NCI-H524 (cell line): ENCODE data around the gene SLC1A2.

Experiments used
- DNase-seq, 2 experiments: peaks; one replicate each; lab custom pipeline; 2025; lab: John Stamatoyannopoulos, UW

Gene SLC1A2

DNA sequence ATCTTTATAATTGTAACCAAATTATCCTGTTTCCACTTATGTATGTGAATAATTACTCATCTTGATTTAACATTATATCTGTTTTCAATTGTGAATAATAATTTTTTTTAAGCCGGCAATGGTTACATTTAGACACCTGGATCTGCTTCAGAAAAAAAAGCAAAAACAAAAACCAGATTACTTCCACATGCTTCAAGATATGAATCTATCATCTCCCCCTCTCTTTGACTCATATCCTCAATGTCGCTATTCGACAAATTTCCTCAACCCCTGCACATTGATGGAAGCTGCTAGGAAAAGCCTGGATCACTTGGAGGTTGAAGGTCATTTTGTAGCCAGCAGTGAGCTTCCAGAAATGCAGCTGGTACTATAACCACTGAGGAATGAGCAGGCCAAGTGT, 42.7 kb downstream of the SLC1A2 start:
- DNase-seq, result no peak

GRCh38 chr11:35376118-35376510, 43.2 kb downstream of the SLC1A2 start:
- no peak for DNase-seq

DNA sequence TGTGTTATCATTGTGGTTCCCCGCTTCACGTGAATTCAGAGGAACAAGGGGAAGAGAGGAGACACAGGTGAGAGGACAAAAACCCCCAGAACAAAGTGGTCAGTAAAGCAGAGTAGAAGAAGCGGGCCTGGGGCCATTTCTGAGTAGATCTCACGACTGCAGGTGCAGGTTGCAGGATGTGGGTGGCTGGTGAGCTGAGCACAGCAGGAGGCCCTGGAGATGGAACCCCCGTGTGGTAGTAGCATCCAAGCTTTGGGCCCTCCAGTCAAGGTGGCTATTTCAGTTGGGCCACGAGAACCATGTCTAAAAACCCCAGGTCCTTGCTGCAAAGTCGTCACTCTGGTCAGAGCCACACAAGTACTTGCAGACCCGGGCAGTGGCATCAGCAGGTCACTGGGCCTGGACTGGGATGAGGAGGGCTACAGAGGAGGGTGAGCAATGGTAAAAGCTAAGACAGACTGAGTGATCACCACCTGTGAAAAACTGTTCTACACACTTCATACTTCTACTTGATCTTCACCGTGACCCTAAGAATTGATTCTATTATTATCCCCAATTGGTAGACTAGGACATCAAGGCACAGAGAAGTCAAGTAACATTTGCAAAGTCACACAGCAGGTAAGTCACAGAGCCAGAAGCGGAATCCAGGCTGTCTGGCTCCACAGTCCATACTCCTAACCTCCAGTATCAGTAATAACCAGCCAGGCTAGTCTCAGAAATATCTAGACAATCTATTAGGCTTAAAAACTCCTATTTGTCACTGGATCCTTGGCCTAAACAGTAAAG, 43.8 kb downstream of the SLC1A2 start:
- no peak for DNase-seq

DNA sequence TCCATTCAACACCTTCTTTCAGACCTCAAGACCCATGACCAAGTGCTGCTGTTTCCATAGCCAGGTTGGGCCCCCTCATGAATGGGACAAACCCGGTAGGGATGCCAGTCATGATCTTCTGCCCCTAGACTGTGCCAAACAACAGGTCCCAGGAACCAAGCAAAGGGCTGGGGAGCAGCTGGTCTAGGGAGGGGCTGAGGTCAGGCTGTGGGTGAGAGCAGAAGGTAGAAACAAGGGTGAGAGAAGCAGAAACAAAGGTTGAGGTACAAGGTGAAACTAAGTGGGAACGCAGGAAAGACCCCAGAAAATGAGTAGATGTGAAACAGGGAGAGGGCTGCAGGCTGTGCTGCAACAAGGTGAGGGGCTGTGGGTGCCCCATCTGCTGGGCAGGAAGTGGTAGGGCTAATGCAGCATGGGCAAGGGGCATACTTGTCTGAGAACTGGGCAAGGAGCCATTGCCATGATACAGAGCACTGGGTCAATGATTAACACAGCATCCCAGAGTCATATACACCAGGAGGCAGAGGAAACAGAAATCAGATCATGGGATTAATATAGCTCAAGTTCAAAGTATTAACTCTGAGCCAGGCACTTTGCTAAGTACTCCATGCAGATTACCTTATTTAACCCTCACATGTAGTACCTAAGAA, 45.9 kb downstream of the SLC1A2 start:
- peak; percentile 63 to 88 for DNase-seq

- DNase-seq, result peak in 1 of 2 experiments; percentile 6
Observed at GRCh38 chr11:35372565-35373283, 46.6 kb downstream of the SLC1A2 start.

GRCh38 chr11:35367491-35367890, 51.9 kb downstream of the SLC1A2 start:
- DNase-seq, result no peak

DNA sequence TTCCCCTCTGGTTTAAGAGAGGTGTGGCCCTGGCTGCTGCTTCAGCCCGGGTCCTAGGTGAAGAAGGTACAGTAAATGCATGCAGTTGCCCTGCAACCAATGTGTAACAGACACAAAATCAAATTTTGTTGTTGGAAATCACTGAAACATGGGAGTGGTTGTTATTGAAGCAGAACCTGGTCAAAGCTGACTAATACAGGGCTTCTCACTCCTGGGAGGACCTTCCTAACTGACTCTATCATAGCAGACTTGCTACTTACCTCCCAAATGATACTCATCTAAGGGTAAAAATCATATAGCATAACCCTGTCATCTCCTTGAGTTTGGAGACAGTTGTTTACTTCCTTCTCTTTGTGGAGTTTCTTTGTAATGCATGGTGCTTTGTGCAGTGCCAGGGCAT, 52.6 kb downstream of the SLC1A2 start:
- DNase-seq, result no peak

DNA sequence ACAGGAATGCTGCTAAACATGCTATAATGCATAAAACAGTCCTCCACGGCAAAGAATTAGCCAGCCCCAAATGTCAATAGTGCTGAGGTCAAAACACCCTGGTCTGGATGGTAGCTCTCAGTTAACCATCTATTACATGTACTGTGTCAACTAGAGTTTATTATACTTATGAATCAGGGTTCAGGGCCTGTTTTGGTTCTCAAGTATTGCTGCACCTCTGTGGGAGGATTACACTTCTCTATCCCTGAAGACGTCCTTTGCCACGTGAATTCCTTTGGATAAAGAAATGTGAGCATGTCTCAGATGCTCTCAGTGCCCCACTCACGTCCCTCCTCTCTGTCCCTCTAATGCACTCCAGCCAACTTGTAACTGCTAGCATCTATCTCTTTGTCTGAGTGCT, 53.4 kb downstream of the SLC1A2 start:
- DNase-seq, result no peak

DNA sequence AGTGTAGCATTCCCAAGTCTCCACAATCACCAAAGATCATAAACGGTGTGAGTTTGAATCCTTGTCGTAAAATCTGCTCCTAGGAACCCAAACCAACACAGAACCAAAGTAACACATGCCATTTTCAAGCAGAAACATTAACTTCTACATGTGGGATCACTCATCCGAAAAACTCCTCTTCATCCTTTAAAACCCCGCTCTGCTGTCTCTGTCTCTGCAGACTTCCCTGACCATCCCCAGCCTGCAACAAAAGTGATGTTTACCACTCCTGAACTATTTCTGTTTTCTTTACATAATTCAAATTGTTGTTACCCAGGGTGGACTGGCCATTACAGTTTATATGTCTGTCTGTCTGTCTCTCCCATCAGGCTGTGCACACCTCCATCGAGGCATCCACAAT, 54.0 kb downstream of the SLC1A2 start:
- no peak for DNase-seq

DNA sequence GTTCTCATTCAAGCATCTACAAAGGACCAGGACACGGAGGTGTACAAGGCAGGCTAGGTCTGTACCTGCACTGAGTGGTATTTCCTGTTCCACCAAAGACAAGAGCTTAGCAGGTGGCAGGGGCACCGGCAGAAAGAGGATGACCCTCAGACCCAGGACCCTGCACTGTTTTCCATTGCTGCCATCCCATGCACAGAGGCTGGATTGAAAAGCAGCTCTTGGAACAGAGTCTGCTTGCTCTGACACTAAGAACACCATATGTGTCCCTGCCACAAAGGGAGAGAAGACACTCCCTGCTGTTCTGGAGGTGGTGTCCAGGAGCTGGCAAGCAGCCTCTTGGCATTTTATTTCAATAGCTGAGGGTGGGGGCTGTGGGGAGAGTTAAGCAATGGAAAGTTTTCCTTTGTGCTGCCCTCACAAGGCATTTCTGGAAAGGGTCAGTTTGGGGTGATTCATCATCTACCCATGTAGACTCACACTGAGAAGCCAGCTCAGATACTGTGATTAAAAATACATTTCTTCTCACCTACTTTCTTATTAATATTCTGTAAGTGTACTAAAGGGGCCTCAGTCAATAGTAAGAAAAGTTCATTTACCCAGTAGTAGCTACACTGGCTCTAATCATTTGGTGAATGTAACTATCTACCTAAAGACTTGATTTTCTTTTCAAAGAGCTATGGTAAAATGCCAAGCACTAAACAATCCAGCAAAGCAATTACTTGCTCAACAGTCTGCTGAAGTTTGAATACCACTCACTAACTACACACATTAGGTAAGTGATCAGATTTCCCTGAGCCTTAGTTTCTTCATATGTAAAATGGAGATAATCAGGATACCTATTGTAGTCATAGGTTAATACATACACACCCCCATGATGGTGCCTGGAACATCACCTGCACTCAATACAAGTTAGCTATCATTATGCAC, 55.2 kb downstream of the SLC1A2 start:
- no peak for DNase-seq

DNA sequence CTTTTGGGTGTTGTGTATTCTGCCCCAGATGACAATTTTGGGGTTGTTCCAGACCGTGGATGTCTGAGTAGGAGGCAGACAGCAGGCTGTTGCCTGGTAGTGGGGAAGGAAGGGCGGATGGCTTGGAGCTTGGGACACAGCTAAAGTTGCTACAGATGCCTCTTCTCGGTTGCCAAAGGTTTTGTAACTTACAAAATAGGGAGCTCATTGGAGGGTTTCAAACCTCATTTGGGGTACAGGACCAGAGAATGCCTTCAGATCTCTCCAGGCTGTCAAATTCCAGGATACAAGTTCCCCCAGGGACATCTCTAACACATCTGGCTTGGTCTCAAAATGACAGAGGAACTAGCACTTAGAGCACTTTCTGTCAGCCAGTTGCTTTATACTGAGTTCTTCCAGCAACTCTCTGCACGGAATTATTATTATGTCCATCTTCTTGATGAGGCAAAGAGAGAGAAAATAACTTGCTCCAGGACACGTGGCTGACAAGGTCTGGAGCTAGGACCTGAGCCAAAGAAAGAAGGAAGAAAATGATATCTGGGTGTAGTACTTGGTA, 56.0 kb downstream of the SLC1A2 start:
- no peak for DNase-seq

DNA sequence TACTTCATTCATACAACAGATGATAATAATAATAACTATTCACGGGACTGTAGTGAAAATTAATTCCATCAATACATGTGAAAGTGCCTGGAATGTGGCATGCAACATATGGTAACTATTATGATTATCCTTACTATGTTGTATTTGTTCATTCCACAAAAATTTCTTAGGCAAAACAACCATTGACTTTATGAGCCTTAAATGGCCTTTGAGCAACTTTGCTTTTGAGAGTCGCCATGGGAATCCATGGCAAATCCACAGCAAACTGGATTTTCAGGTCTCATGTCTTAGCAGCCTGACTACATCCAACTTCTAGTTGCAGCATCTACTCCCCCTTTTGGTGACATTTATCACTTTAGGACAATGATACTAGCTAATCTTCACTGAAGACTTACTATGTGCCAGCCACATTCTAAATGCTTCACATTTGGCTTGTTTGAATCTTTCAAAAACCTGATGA, 56.8 kb downstream of the SLC1A2 start:
- DNase-seq, result no peak

DNA sequence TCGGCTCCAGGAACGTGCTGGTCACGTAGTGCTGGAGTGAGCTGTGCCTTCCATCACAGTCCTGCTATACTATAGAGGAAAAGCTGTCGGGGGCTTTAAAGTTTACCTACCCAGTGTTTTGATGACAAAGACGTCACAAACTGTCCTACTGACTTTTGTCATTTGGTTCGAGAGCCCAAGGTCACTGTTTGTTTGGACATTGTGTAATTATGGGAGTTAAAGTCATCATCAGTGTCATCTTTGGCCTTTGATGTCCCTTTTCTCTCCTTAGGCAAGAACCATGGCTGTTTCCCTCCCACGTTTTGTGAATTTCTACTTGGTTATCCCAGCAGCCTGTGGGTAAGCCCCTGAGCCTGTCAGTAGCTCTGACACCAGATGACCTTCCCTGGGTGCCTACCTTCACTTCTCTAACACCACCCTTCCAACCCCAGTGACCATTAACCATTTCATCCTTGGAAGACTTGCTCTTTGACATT, 59.3 kb downstream of the SLC1A2 start:
- DNase-seq, result no peak

- no peak for DNase-seq
Observed at GRCh38 chr11:35359321-35360054, 59.9 kb downstream of the SLC1A2 start.

DNA sequence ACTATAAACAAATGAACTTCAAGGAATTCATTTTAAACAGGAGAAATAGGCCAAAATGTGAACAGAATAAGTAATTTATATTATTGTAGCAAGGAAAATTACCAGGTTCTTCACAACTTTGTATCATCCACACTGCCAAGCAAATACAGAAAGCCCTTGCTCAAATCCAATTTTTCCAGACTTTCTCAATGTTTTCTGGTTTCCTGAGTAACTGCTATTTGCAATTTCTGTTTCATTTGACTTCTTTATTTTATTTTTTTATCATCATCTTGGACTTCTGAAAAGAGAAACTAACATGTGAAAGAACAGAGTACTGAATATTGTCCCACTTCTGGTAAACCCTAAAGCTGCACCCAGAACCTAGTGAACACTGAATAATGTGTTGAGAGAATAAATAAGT, 61.0 kb downstream of the SLC1A2 start:
- no peak for DNase-seq

GRCh38 chr11:35357923-35358322, 61.4 kb downstream of the SLC1A2 start:
- DNase-seq, result no peak

DNA sequence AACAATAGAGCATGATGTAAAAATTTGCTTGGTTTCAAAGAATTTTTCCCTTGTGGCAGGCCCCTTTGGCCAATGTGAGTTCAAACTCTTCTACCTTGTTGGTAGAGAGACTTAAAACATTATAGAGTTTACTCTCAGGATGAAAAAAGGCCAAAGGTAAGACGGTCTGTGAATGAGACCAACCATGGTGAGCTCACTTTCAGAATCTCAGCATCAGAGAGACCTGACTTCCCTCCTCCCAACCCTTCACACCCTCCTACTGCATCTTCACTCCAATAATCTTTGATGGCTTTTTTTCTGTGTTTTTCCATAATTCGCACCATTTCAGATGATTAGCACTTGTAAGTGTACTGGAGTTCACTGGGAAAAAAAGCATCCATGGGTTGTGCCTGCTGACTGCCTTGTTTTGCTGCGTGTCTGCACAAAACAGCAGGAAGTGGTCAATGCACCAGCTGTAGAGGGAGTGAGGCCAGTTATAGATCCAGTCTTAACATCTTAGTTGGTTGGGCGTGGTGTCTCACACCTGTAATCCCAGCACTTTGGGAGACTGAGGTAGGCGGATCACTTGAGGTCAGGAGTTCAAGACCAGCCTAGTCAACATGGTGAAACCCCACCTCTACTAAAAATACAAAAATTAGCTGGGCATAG, 64.1 kb downstream of the SLC1A2 start:
- DNase-seq, result no peak

GRCh38 chr11:35354644-35355043, 64.7 kb downstream of the SLC1A2 start:
- DNase-seq, result no peak

DNA sequence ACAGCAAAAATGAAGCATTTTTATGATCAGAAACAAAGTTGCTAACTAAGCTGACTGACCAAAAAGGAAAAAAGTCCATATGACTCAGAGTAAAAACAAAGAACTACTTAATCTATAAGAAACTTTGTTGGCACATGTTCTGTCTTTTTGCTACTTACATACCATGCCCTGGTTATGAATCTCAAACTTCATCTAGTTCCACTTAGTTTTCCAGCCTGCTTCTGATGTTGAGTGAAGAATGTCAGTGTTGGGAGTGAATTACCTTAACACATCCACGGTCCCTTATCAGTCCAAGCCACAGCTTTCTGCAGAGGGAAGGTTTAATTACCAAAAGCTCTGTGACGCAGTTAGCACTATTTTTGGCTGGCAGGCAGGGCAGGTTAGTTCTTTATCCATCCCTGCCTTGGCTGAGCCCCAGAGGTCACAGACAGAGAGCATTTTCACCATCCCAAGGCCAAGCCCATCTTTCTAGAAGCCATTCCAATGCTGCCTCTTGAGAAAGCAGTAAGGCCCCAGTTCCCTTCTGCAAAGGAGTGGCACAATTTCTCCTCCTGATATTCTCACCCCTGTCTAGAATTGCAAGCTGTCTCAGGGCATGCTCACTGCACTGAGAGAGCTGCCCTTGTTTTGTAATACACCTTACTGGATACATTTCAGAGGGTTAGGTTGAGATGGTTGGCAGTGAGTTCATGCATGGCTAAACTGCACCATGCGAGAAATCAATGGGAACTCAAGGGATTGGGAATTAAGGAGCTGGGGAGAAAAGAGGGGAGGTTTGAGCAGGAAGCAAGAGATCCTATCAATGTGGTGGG, 67.1 kb downstream of the SLC1A2 start:
- DNase-seq, result no peak
